NOMO-1 treated with DMSO at 0.1 percent for 48 hours (cell line): Measurements from ENCODE around the gene SGPP2.
"Not testable (repeated sequence)": the region's sequence is repeated elsewhere in the genome, so short reads cannot be mapped to it uniquely, and the experiment has no call there.

Experiments used
- DNase-seq: peaks from one replicate; lab custom pipeline; 2025; ENCODE audit not compliant: unreplicated experiment; lab: John Stamatoyannopoulos, UW

Gene SGPP2

DNA sequence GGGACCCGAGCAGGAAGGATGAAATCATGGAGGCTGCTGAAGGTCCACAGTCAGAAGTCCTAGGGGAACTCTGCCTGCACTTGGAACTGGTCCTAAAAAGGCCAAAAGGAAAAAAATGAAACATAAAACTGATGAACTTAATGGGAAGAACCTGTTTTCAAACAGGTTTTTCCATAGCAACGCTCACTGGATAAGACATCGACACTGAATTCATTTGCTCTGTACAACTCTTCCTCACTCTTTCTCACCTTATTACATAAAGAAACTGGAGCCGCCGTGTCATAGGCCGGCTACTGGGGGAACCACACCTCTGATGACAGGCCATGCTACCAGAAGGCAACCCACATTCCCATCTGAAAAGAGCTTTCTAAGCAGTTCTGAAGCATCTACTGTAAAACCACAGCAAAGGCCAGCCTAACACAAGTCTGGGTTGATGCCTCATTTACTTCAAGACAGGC is 147.9 kb downstream of the SGPP2 start:
- no peak for DNase-seq

DNA sequence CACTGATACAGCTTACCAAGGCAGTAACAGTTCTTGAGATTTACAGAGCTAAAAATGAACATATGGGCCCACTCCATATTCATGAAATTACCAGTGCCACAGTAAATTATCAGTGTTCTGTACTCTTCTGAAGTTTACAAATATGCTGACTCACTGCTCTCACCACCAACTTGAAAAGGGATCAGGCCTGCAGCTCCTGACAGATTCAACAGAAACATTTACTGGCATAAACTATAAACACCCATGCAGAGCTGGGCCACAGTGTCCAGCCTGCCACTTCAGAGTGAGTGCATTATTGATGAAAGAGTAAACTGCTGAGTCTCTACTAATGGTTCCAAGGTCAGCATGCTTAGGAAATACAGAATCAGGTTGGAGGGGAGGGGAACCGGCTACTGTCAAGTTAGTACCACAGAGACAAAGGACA is 148.4 kb downstream of the SGPP2 start:
- no peak for DNase-seq

GRCh38 chr2:222575618-222576017 is 151.3 kb downstream of the SGPP2 start:
- DNase-seq, result no peak

DNA sequence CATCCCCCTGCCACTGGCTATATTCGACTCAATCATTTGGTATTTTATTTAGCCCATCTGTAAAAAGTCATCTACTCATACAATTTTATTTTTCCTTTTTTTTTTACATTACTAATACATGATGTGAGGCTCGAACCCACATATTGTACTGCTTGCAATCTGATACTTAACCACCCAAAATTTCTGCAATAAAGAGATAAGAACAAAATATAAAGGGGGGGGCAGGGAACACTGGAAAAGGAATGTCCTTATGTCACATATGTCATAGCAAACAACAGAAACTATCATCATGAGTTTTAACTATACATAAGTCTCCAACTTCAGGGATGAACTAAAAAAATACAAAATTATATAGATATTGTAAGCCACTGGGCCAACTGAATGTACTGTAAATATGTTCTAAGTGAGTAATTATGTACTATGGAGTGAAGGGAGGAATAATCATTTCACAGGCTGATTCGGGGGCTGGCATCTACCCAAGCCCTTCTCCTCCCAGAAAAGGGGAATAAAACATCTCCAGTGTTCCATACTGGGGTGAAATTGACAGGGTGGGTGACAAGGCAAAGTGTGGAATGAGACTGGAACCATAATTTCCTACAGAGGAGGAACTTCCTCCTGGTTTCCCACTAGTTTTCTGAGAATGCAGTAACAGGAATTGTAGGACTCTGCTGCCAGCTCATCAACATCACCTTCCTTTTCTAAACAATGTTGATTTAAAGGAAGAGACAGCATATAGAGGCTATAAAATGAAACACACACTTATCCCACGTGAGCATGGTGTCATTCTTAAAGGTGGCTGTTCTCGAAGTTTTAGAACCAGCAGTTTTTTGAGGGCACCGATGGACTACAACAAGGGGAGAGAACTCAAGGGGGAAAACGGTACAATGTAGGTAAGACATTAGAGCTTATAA is 152.1 kb downstream of the SGPP2 start:
- DNase-seq, result no peak

DNA sequence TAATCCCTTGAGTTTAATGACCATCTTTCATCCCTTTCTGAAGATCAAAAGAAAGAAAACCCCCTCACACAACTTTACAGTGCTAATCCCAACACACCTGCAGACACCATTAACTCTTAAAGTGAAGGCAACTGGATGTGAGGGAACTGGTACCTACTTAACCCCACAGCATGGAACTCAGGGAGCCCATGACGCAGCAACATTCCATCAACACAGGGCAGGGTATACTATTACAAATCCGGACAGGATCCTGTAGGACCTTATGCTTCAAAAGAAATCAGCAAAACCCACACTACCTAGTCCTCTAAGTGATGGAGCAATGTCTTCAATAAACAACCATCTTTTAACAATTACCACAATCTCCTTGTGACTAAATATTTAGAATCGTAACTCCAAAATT is 153.0 kb downstream of the SGPP2 start:
- no peak for DNase-seq

GRCh38 chr2:222582928-222583327 is 158.6 kb downstream of the SGPP2 start:
- DNase-seq, result no peak

DNA sequence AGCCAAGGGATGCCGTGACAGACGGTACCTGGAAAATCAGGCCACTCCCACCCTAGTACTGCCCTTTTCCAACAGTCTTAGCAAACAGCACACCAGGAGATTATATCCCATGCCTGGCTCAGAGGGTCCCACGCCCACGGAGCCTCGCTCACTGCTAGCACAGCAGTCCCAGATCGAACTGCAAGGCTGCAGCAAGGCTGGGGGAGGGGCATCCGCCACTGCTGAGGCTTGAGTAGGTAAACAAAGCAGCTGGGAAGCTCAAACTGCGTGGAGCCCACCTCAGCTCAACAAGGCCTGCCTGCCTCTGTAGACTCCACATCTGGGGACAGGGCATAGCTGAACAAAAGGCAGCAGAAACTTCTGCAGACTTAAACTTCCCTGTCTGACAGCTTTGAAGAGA is 160.2 kb downstream of the SGPP2 start:
- DNase-seq, result not testable (repeated sequence)

DNA sequence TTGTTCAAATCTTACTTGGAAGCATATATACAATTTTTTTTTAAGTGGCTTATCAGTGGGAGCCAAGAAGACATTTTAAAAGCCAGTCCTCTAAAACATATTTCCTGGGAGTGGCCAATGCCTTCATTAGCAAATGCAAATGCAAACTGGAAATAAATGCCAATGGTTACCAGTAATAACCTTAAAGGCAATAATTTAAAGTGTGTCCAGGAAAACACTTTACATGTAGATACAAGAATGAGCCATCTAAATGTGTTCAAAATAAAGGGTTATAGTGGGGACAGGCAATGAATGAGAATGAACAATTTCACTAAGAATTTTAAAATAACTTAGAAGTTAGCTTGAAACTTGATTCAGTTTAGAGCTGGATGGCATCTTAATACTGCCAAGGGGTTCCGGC is 167.3 kb downstream of the SGPP2 start:
- DNase-seq, result no peak

- no peak for DNase-seq
These were observed 167.8 kb downstream of the SGPP2 start for GRCh38 chr2:222592176-222592575.

- DNase-seq, result no peak
These were observed 170.3 kb downstream of the SGPP2 start for GRCh38 chr2:222594679-222595078.

DNA sequence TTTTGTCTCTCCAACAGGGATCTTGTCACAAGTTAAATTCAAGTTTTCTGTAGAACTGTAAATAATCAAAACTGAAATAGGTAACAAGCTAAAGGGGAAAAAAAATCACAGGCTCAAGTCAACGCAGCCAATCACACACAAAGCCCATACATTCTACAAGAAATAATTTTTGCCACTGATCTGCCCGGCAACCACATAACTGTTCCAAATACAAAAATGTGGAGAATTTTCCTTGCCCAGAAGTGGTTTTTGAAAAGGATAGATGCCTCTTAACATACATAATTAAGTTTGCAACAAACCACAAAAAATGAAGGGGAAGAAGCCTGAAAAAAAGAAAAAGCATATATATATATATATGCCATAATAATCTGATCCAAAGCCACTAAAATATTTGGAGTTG is 171.2 kb downstream of the SGPP2 start:
- DNase-seq, result no peak

- DNase-seq, result no peak
These were observed 174.3 kb downstream of the SGPP2 start for GRCh38 chr2:222598611-222599010.

GRCh38 chr2:222603501-222603900 is 179.2 kb downstream of the SGPP2 start:
- DNase-seq, result no peak

DNA sequence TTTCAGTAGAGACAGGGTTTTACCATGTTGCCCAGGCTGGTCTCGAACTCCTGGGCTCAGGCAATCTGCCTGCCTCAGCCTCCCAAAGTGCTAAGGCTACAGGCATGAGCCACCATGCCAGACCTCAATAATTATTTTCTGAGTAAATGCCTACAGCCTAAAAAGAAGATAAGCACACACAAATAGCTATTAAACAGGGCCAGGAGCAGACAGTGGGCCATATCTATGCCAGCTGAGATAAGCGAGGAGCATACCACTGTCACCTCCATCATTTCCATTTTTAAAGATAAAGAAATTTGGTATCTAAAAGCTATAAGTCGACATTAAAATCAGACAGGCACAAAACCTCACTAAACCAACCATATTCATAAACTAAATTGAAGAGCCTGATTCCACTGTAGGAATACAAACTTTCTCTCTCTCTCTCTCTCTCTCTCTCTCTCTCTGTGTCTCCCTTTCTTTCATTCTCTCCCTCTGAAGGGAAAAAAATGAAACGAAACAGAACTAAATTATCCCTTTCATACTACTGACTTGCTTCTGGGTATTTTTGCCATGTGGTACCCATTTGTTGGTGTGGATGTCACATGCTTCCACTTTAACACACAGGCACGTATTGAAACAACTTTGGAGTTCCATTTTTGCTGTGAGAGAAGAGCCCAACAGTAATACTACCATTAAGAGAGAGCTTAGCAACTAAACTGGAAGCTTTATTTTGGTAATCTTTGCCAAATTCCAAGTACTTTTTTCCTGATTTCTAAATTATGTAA is 180.6 kb downstream of the SGPP2 start:
- DNase-seq, result no peak

DNA sequence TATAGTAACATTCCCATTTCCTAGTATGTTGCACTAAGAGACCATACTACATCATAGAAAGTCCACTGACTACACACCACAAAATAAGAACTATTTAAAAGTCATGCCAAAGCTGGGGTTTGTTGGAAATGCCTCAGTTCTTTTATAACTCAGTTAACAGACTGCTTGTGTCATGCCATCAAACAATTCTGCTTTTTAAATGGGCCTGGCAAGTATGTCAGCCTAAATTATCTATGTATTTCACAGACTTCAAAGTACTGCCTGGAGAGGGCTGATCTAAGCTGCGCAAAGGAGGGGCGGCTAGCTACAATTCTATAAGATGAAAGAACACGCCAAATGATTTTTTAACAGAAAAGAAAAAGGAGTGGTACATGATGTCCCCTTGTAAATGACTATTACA is 182.0 kb downstream of the SGPP2 start:
- DNase-seq, result no peak

- no peak for DNase-seq
These were observed 183.7 kb downstream of the SGPP2 start for GRCh38 chr2:222608081-222608480.

GRCh38 chr2:222609381-222609780 is 185.0 kb downstream of the SGPP2 start:
- peak; percentile 67 for DNase-seq
